HUES64 (cell line): Measurements from ENCODE around the gene TBC1D2.

Experiments used
- H3K27ac ChIP-seq: 2 replicates; pipeline ENCODE4 v1.7.0; 2013; ENCODE audit warnings: low read depth, low read length, inconsistent platforms
- H3K27me3 ChIP-seq: 2 replicates; pipeline ENCODE4 v1.6.1; 2013; ENCODE audit warnings: mild to moderate bottlenecking, low read length; ENCODE audit not compliant: insufficient read depth
- H3K36me3 ChIP-seq: 2 replicates; pipeline ENCODE4 v1.6.1; 2013; ENCODE audit warnings: mild to moderate bottlenecking, low read length; ENCODE audit not compliant: insufficient read depth
- H3K4me1 ChIP-seq: 2 replicates; pipeline ENCODE4 v1.6.1; 2013; ENCODE audit warnings: mild to moderate bottlenecking, low read length, moderate library complexity; ENCODE audit not compliant: insufficient read depth
- H3K4me3 ChIP-seq: 2 replicates; pipeline ENCODE4 v1.5.1; 2013; ENCODE audit warnings: mild to moderate bottlenecking, low read length, moderate library complexity
- H3K9ac ChIP-seq: 2 replicates; pipeline ENCODE4 v1.6.1; 2013; ENCODE audit warnings: mild to moderate bottlenecking, low read depth, low read length
- H3K9me3 ChIP-seq: 2 replicates; pipeline ENCODE4 v1.6.1; 2013; ENCODE audit warnings: low read depth, low read length; ENCODE audit not compliant: insufficient read depth
- WGBS: fragments of 150-250, 120-280 bp; methylation state at CpG from one replicate; pipeline ENCODE4 v1.1.7; 2013; ENCODE audit warnings: missing lambda C conversion rate; 5-methylcytosine and 5-hydroxymethylcytosine counted together

The TBC1D2 gene

DNA sequence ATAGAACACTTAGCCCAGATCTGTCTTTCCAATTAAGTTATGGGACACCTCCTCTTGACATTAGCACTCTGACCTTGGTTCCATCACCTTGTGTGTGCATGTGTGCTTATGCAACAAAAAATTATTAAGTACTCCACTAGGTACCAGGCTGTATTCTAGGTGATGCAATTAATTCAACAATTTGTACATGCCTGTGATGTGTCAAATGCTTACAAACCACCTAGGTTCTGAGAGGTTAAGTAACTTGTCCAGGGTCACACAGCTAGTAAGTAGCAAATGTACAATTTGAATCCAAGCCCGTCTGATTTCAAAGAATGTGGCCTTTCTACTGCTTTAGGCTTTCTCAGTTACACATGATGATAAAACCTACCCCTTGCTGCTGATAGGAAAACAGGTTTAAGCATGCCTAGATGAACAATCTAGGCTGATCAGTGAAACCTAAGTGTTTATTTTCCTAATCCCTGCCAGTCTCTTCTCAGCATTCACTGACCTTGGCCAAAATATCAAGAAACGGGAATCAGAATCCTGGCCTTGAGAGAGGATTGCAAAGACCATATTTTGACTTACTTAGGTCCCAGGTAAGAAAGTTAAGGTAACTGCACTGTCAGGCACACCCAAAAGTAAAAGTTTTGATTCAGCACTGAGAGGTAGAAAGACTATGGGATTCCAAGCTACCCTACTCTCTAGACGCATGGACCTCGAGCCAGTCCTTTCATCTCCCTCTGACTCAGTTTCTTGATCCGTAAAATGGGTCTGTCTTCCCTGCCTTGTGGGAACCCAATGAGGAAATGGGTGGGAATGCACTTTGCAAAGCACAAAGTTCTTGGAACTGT lies 1.0 kb downstream of the TBC1D2 start:
- no peak overlapping the region for H3K27ac ChIP-seq
- peak overlapping the region; percentile 49 for H3K9ac ChIP-seq
- peaks cover 9% of the 10 kb centered on the region; the same call in 1 of the 2 replicates for H3K27me3 ChIP-seq
- H3K4me3 ChIP-seq = peak overlapping the region; percentile 83
- 49% methylated on average over 5 of the region's 5 CpGs for WGBS
- H3K9me3 ChIP-seq = no peaks in the 10 kb centered on the region
- H3K4me1 ChIP-seq = peaks cover 3% of the 10 kb centered on the region; the same call in 1 of the 2 replicates
- H3K36me3 ChIP-seq = peaks cover 8% of the 10 kb centered on the region; the same call in 1 of the 2 replicates

GRCh38 chr9:98253565-98253964 lies 1.9 kb downstream of the TBC1D2 start:
- Histone ChIP-seq H3K4me3 (peak overlapping the region; percentile 2; the same call in 1 of the 2 replicates), H3K9ac (no peak overlapping the region), H3K4me1 (peaks cover 3% of the 10 kb centered on the region; the same call in 1 of the 2 replicates)

DNA sequence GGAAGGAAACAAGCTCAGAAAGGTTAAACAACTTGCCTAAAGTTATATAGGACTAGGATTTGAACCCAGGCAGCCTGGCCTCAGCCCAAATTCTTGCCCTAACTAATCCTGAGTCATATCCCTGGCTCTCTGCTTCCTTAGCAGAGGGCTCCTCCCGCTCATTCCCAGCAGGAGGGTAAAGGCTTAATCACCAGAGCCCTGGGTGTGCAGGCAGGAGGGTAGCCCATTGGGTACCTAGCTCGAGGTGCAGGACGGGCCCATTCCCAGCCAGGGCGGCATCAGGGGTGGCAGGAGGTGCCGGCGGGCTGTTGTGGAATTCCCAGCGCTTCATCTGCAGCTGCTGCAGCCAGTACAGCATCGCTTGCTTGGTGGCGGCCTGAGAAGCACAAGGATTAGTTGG lies 3.9 kb downstream of the TBC1D2 start:
- 86% methylated on average over 9 of the region's 9 CpGs for WGBS
- Histone ChIP-seq H3K9me3 (no peaks in the 10 kb centered on the region), H3K9ac (no peak overlapping the region), H3K27ac (no peak overlapping the region), H3K4me1 (peaks cover 4% of the 10 kb centered on the region; the same call in 1 of the 2 replicates), H3K27me3 (peaks cover 9% of the 10 kb centered on the region; the same call in 1 of the 2 replicates), H3K36me3 (peaks cover 15% of the 10 kb centered on the region; the same call in 1 of the 2 replicates), H3K4me3 (no peak overlapping the region)

More at GRCh38 chr9:98253565-98253964, 1.9 kb downstream of the TBC1D2 start:
- Histone ChIP-seq H3K9me3 (no peaks in the 10 kb centered on the region), H3K27ac (no peak overlapping the region), H3K27me3 (peaks cover 9% of the 10 kb centered on the region; the same call in 1 of the 2 replicates), H3K36me3 (peaks cover 11% of the 10 kb centered on the region; the same call in 1 of the 2 replicates)
- WGBS = 86% methylated on average over 3 of the region's 3 CpGs

GRCh38 chr9:98249771-98250170 lies 5.7 kb downstream of the TBC1D2 start:
- Histone ChIP-seq H3K4me1 (peaks cover 7% of the 10 kb centered on the region; the same call in 1 of the 2 replicates), H3K9me3 (no peaks in the 10 kb centered on the region), H3K4me3 (no peak overlapping the region), H3K27ac (no peak overlapping the region), H3K27me3 (peaks cover 7% of the 10 kb centered on the region; the same call in 1 of the 2 replicates), H3K36me3 (peaks cover 15% of the 10 kb centered on the region; the same call in 1 of the 2 replicates), H3K9ac (no peak overlapping the region)
- 89% methylated on average over 2 of the region's 2 CpGs for WGBS

DNA sequence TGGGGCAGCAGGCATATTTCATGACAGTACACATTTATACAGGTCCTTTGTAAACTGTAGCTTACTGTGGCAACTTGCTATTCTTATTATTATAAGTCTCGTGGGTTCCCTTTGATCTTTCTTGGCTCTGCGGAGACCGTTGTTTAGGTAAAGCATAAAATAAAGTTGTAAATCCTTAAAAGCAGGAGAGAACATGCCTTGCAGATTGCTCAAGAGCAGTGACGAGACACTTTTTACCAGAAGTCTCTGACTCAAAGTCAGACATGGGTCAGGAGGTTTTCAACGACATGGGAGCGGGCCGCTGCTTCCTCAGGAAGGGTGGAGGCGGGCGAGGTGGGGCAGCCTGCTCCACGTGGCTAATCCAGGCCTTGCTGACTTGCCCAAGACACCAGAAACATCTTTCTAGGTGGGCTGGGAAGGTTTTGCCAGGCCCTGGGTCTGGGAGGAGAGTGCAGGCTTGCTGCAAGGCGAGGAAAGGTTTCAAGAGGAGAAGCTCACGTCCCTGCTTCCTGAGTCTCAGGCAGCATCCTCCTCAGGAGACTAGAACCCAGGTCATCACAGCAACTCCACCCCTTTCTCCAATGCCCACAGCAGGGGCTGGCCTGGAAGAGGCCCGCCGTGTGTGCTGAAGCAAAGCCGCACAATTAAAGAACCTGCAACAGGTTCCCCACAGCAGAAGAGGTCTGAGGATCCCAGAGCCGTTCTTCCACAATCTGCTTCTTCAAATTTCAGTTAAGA lies 6.5 kb downstream of the TBC1D2 start:
- Histone ChIP-seq H3K27me3 (no peaks in the 10 kb centered on the region), H3K36me3 (peaks cover 15% of the 10 kb centered on the region; the same call in 1 of the 2 replicates), H3K4me3 (no peak overlapping the region), H3K4me1 (peaks cover 11% of the 10 kb centered on the region), H3K27ac (no peak overlapping the region), H3K9me3 (no peaks in the 10 kb centered on the region), H3K9ac (no peak overlapping the region)
- WGBS = 79% methylated on average over 16 of the region's 16 CpGs

- Histone ChIP-seq H3K4me1 (peaks cover 13% of the 10 kb centered on the region), H3K27me3 (no peaks in the 10 kb centered on the region), H3K27ac (no peak overlapping the region), H3K36me3 (peaks cover 15% of the 10 kb centered on the region; the same call in 1 of the 2 replicates), H3K9ac (no peak overlapping the region), H3K4me3 (no peak overlapping the region), H3K9me3 (no peaks in the 10 kb centered on the region)
- 89% methylated on average over 8 of the region's 8 CpGs for WGBS
Observed at GRCh38 chr9:98247831-98248657, 7.4 kb downstream of the TBC1D2 start.

DNA sequence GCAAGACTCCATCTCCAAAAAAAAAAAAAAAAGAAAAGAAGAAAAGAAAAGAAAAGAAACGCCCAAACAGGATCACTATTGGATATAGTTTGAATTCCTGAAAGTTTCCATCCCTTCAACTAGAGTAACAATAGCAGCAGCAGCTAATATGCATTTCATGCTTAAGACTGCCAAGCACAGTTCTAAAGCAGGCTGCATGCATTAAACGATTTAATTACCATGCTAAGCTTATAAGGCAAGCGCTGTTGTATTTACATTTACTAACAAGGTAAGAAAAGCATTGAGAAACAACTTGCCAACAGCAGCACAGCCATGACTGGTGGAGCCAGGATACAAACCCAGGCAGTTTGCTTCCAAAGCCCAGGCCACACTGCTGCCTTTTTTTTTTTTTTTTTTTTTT lies 13.0 kb downstream of the TBC1D2 start:
- H3K9ac ChIP-seq = no peak overlapping the region

GRCh38 chr9:98241357-98242300 lies 13.8 kb downstream of the TBC1D2 start:
- H3K4me3 ChIP-seq = no peak overlapping the region
- H3K9me3 ChIP-seq = no peaks in the 10 kb centered on the region
- H3K27me3 ChIP-seq = no peaks in the 10 kb centered on the region
- no peaks in the 10 kb centered on the region for H3K36me3 ChIP-seq
- 80% methylated on average over 8 of the region's 8 CpGs for WGBS
- H3K4me1 ChIP-seq = peaks cover 12% of the 10 kb centered on the region
- no peak overlapping the region for H3K9ac ChIP-seq
- no peak overlapping the region for H3K27ac ChIP-seq

More for the DNA sequence above, 13.0 kb downstream of the TBC1D2 start:
- H3K4me1 ChIP-seq = peaks cover 13% of the 10 kb centered on the region
- H3K27me3 ChIP-seq = no peaks in the 10 kb centered on the region
- H3K9me3 ChIP-seq = no peaks in the 10 kb centered on the region
- H3K36me3 ChIP-seq = no peaks in the 10 kb centered on the region
- no peak overlapping the region for H3K27ac ChIP-seq
- 92% methylated on average over 2 of the region's 3 CpGs for WGBS
- H3K4me3 ChIP-seq = no peak overlapping the region

- 94% methylated on average over 3 of the region's 3 CpGs for WGBS
- no peak overlapping the region for H3K9ac ChIP-seq
- H3K36me3 ChIP-seq = no peaks in the 10 kb centered on the region
- H3K4me1 ChIP-seq = peaks cover 8% of the 10 kb centered on the region
- no peak overlapping the region for H3K27ac ChIP-seq
- no peaks in the 10 kb centered on the region for H3K27me3 ChIP-seq
- no peak overlapping the region for H3K4me3 ChIP-seq
- no peaks in the 10 kb centered on the region for H3K9me3 ChIP-seq
Observed at GRCh38 chr9:98240475-98240874, 15.0 kb downstream of the TBC1D2 start.
